OCI-LY7 (cell line): ENCODE results near the gene RPS16. TPM values are rescaled to one million over a fixed set of nuclear protein-coding genes. Genes with fewer than 3 reads are reported as not detected.

ENCODE experiments used
- BruUV-seq: library from RNA; stranded (reverse); fragments of 400-500 nt; replicated peaks from 2 replicates; lab custom pipeline; 2021; lab: Mats Ljungman, UMichigan
- CTCF ChIA-PET: fragments of 300-600 bp; sonication (Branson Sonifier 250); formaldehyde crosslinking; loops from one replicate; lab custom pipeline; 2022; ENCODE audit warnings: antibody characterized with exemption; ENCODE audit not compliant: unreplicated experiment; lab: Charles Lee
- POLR2A ChIA-PET: fragments of 300-600 bp; sonication (Branson Sonifier 250); formaldehyde crosslinking; loops from one replicate; lab custom pipeline; 2022; ENCODE audit warnings: antibody characterized with exemption; lab: Charles Lee
- DNase-seq: peaks from one replicate; pipeline ENCODE4 v3.0.0-alpha.2; 2015; ENCODE audit warnings: low spot score
- H2AFZ ChIP-seq: fragments of 200-600 bp; sonication (generic), shearing (Covaris generic); 2 replicates; pipeline ENCODE4 v1.6.1; 2014; ENCODE audit warnings: mild to moderate bottlenecking, antibody characterized with exemption, low read length, moderate library complexity
- H3K27ac ChIP-seq: fragments of 200-600 bp; sonication (generic); 2 replicates; pipeline ENCODE4 v1.5.1; 2014; ENCODE audit warnings: mixed run types, low read depth, mild to moderate bottlenecking, moderate library complexity, low read length, inconsistent platforms; ENCODE audit not compliant: poor library complexity, severe bottlenecking
- H3K36me3 ChIP-seq: fragments of 200-600 bp; sonication (generic); 2 replicates; pipeline ENCODE4 v1.6.1; 2014; ENCODE audit warnings: mild to moderate bottlenecking, antibody characterized with exemption, low read length, moderate library complexity, mixed read lengths; ENCODE audit not compliant: insufficient read depth
- H3K4me1 ChIP-seq: fragments of 200-600 bp; sonication (generic); 2 replicates; pipeline ENCODE4 v1.5.1; 2014; ENCODE audit warnings: mild to moderate bottlenecking, low read length; ENCODE audit not compliant: insufficient read depth, poor library complexity, severe bottlenecking
- H3K4me2 ChIP-seq: fragments of 200-600 bp; sonication (generic); 2 replicates; pipeline ENCODE4 v1.6.1; 2014; ENCODE audit warnings: mild to moderate bottlenecking, low read length
- H3K4me3 ChIP-seq: fragments of 200-600 bp; sonication (generic); 2 replicates; pipeline ENCODE4 v1.5.1; 2014; ENCODE audit warnings: mild to moderate bottlenecking, low read depth, low read length; ENCODE audit not compliant: poor library complexity, severe bottlenecking
- H3K79me2 ChIP-seq: fragments of 200-600 bp; sonication (generic); 2 replicates; pipeline ENCODE4 v1.6.1; 2016; ENCODE audit warnings: low read depth, mild to moderate bottlenecking, low read length, moderate library complexity, mixed read lengths; ENCODE audit not compliant: insufficient read depth
- H3K9me2 ChIP-seq: fragments of 200-600 bp; sonication (generic); 2 replicates; pipeline ENCODE4 v1.6.1; 2016; ENCODE audit warnings: mild to moderate bottlenecking, low read length, mixed read lengths; ENCODE audit not compliant: insufficient read depth
- H3K9me3 ChIP-seq: fragments of 200-600 bp; sonication (generic); 2 replicates; pipeline ENCODE4 v1.6.1; 2014; ENCODE audit warnings: mild to moderate bottlenecking, mixed run types, low read length, mixed read lengths
- H4K20me1 ChIP-seq: fragments of 200-600 bp; sonication (generic); 2 replicates; pipeline ENCODE4 v1.6.1; 2014; ENCODE audit warnings: mild to moderate bottlenecking, antibody characterized with exemption, low read length, moderate library complexity, mixed read lengths; ENCODE audit not compliant: insufficient read depth
- EZH2phosphoT487 ChIP-seq: fragments of 200-600 bp; sonication (generic); IDR thresholded peaks from 2 replicates; pipeline ENCODE4 v1.6.1; 2018; ENCODE audit warnings: low read depth, borderline replicate concordance, mild to moderate bottlenecking, mixed run types, antibody characterized with exemption, low read length, moderate library complexity, mixed read lengths
- intact Hi-C: fragments of 100-400 bp; cut with micrococcal nuclease; formaldehyde crosslinking; loops from one replicate; pipeline ENCODE4 v1.10.0; 2022; ENCODE audit not compliant: unreplicated experiment
- total RNA-seq, 2 experiments: library from RNA; depleted of rRNA in 1 of 2; stranded (reverse); fragments of >200 nt in 1 of 2; shearing (Covaris generic) in 1 of 2; gene quantifications; 2 replicates each; pipeline ENCODE4 v1.2.3, GENCODE V29; 2014 to 2022
- TF ChIP-seq, protein P1 (sequence below): fragments of 200-600 bp; sonication (generic); conservative IDR thresholded peaks from 2 replicates; pipeline ENCODE4 v1.5.1; 2014; ENCODE audit warnings: mild to moderate bottlenecking, antibody characterized with exemption, low read length, moderate library complexity, mixed read lengths

Gene RPS16
- total RNA-seq, 2 experiments from 2014 or later: 634 to 3,661 TPM

DNA sequence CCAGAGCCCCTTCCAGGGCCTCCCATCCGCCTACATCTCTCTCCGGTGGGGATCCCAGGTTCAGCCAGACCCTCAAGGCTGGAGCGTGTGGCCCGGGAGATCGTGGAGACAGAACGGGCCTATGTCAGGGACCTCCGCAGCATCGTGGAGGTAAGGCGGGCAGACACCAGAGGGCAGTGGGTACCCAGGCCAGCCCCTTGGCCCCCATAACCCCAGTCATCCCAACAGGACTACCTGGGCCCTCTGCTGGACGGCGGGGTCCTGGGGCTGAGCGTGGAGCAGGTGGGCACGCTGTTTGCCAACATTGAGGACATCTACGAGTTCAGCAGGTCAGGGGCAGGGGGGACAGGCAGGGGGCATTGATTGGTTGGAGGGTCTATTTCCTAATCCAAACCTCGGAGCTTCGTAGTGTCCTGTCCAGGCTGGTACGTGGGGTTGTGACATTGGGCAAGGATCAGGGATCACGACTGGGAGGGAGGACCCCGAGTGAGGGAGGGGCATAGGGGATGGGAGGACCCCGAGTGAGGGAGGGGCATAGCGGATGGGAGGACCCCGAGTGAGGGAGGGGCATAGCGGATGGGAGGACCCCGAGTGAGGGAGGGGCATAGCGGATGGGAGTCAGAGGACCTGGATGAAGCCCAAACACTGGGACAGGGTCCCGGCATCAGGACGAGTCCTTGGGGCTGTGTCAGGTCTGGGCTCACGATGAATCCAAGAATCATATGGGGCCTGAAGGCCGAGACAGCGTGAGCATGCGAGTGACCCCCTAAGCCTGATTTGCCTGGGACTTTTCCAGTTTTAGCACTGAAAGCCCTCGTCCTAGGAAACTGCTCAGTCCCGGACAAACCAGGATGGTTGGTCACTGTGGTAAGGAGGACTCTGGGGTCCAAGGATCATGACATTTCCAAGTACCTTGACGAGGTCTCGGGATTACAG, 20.4 kb downstream of the RPS16 start:
- no peak overlapping the region for H3K4me3 ChIP-seq
- H3K36me3 ChIP-seq: peaks cover 27% of the 10 kb centered on the region
- no peaks in the 10 kb centered on the region for H3K9me2 ChIP-seq
- peaks cover 26% of the 10 kb centered on the region for H3K4me1 ChIP-seq
- ChIA-PET CTCF (no interaction called here), POLR2A (interaction anchor here (0.6 kb wide), 1 partner anchor 77 kb away, joined by 3 read pairs; no protein-coding TSS in a partner anchor)
- H3K27ac ChIP-seq: no peak overlapping the region
- no peak overlapping the region for H2AFZ ChIP-seq
- no peaks in the 10 kb centered on the region for H3K9me3 ChIP-seq
- H3K79me2 ChIP-seq: peaks cover 16% of the 10 kb centered on the region; the same call in 1 of the 2 replicates
- BruUV-seq: no TSS peak
- no peak for TF ChIP-seq EZH2phosphoT487
- TF ChIP-seq, protein P1, sequence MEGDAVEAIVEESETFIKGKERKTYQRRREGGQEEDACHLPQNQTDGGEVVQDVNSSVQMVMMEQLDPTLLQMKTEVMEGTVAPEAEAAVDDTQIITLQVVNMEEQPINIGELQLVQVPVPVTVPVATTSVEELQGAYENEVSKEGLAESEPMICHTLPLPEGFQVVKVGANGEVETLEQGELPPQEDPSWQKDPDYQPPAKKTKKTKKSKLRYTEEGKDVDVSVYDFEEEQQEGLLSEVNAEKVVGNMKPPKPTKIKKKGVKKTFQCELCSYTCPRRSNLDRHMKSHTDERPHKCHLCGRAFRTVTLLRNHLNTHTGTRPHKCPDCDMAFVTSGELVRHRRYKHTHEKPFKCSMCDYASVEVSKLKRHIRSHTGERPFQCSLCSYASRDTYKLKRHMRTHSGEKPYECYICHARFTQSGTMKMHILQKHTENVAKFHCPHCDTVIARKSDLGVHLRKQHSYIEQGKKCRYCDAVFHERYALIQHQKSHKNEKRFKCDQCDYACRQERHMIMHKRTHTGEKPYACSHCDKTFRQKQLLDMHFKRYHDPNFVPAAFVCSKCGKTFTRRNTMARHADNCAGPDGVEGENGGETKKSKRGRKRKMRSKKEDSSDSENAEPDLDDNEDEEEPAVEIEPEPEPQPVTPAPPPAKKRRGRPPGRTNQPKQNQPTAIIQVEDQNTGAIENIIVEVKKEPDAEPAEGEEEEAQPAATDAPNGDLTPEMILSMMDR: 0 out of 2 replicates have a peak, but pooled peaks have one; percentile 22
- no peaks in the 10 kb centered on the region for H4K20me1 ChIP-seq
- DNase-seq: no peak
- intact Hi-C loops: no loop called here
- H3K4me2 ChIP-seq: peak overlapping the region; percentile 83

DNA sequence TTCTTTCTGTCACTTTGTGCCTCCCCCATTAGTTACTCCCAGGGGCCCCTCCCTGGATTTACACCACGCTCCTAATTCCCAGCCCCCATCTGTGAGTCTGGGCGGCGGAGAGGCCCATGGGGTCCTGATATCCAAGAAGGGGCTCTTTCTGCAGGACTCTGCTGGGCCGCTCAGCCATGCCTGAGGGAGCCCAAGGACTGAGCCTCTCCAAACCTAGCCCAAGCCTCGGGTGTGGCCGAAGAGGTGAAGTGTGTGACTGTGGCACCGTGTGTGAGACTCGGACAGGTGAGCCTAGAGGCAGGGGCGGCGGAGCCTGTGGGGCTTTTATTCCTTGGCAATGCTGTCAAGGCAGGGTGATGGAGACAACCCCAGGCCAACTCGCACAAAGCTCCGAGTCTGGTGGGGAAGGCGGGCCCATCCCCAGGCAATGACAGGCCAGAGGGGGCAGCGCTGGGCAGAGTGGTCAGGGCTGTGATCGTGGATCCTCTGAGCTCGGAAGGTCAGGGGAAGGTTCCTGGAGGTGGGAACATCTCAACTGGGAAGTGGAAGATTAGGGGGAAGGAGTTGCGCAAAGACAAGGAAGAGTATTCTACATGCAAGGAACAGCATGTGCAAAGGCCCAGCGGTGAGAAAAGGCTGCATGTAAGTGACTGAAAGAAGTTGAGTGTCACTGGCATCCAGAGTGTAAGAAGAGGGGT, 21.7 kb downstream of the RPS16 start:
- Histone ChIP-seq H3K36me3 (peaks cover 24% of the 10 kb centered on the region), H4K20me1 (no peaks in the 10 kb centered on the region), H3K4me1 (peaks cover 33% of the 10 kb centered on the region), H3K79me2 (peaks cover 20% of the 10 kb centered on the region; the same call in 1 of the 2 replicates), H3K9me2 (no peaks in the 10 kb centered on the region), H2AFZ (no peak overlapping the region), H3K4me2 (peak overlapping the region; percentile 83), H3K4me3 (peak overlapping the region; percentile 89), H3K27ac (peak overlapping the region; percentile 70), H3K9me3 (no peaks in the 10 kb centered on the region)
- no peak for TF ChIP-seq EZH2phosphoT487
- TF ChIP-seq, protein P1: peak; percentile 57
- intact Hi-C loops: no loop called here
- CTCF ChIA-PET: no interaction called here
- BruUV-seq: no TSS peak
- DNase-seq: no peak
- POLR2A ChIA-PET: interaction anchor here (0.8 to 1.0 kb wide), 2 partner anchors 16 to 119 kb away, joined by 3 to 4 read pairs; no protein-coding TSS in a partner anchor
